GM12878 (cell line): Measurements from ENCODE around the gene TBX5.

Experiments
- E2F4 ChIP-seq: IDR thresholded peaks from 2 replicates; pipeline ENCODE4 v1.6.1; 2012; ENCODE audit warnings: low read depth, low read length, improper control_type of control experiment
- EZH2 ChIP-seq: IDR thresholded peaks from 2 replicates; pipeline ENCODE4 v1.6.1; 2012; ENCODE audit warnings: low read depth, mild to moderate bottlenecking, control low read depth, inconsistent platforms, low read length, borderline replicate concordance; ENCODE audit not compliant: control insufficient read depth
- GABPA ChIP-seq: IDR thresholded peaks from 2 replicates; pipeline ENCODE4 v1.6.1; 2014; ENCODE audit warnings: antibody characterized with exemption, low read depth, mild to moderate bottlenecking, inconsistent platforms
- NFIC ChIP-seq: IDR thresholded peaks from 2 replicates; pipeline ENCODE4 v1.6.1; 2012; ENCODE audit warnings: low read depth, mild to moderate bottlenecking, inconsistent platforms, low read length, moderate library complexity
- NFYA ChIP-seq: IDR thresholded peaks from 2 replicates; pipeline ENCODE4 v1.6.1; 2011; ENCODE audit warnings: low read depth, mild to moderate bottlenecking, low read length, improper control_type of control experiment, borderline replicate concordance
- NR2C2 ChIP-seq: IDR thresholded peaks from 2 replicates; pipeline ENCODE4 v1.6.1; 2011; ENCODE audit warnings: borderline replicate concordance, low read depth; ENCODE audit not compliant: control insufficient read depth, insufficient read length
- POLR2A ChIP-seq: IDR thresholded peaks from 2 replicates; pipeline ENCODE4 v1.6.1; 2011; ENCODE audit warnings: low read depth, mild to moderate bottlenecking, low read length
- POLR2AphosphoS5 ChIP-seq: IDR thresholded peaks from 2 replicates; pipeline ENCODE4 v1.6.1; 2011; ENCODE audit warnings: mild to moderate bottlenecking, low read length, inconsistent platforms
- RCOR1 ChIP-seq: conservative IDR thresholded peaks from 2 replicates; pipeline ENCODE4 v1.6.1; 2012; ENCODE audit warnings: low read depth, low read length, improper control_type of control experiment
- TCF12 ChIP-seq: IDR thresholded peaks from 2 replicates; pipeline ENCODE4 v1.6.1; 2011; ENCODE audit warnings: low read depth, mild to moderate bottlenecking, low read length
- ZNF622 ChIP-seq: fragments of 450-650 bp; IDR thresholded peaks from 2 replicates; pipeline ENCODE4 v1.6.1; 2017; ENCODE audit warnings: mild to moderate bottlenecking, inconsistent platforms
- TF ChIP-seq, protein P1 (sequence below), 3 experiments: IDR thresholded peaks in 2 of 3; conservative IDR thresholded peaks in 1 of 3; 2 replicates each; pipeline ENCODE4 v1.5.1; 2011; ENCODE audit warnings: low read depth in 3 of 3, low read length in 3 of 3, mild to moderate bottlenecking in 3 of 3, control low read depth in 2 of 3, moderate library complexity in 2 of 3, inconsistent platforms in 1 of 3, mixed read lengths in 1 of 3; ENCODE audit not compliant: control insufficient read depth in 2 of 3, insufficient read depth in 1 of 3; ENCODE audit errors: extremely low read depth in 1 of 3
- TF ChIP-seq, protein P2 (sequence below): IDR thresholded peaks from 2 replicates; pipeline ENCODE4 v1.6.1; 2011; ENCODE audit warnings: mild to moderate bottlenecking, low read depth, low read length, moderate library complexity; ENCODE audit not compliant: insufficient replicate concordance

DNA sequence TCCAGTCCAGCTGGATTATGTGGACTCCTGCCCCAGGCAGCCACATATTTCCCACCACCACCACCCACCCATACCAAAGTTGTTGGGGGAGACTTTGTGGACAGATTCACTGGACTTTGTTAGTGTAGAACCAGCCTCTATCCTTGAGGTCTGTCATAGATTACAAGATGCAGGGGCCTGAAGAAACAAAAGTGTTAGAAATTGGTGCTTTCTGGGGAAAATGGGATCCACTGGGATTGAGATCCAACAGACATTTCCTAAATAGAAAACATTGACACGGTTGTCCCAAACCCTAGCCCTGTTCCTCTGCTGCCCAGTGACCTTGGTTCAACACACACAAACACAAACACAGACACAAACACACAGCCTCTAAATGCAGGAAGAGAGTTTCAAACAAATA is 36.6 kb upstream of the TBX5 start:
- no peak for TF ChIP-seq ZNF622
- TF ChIP-seq, protein P1, sequence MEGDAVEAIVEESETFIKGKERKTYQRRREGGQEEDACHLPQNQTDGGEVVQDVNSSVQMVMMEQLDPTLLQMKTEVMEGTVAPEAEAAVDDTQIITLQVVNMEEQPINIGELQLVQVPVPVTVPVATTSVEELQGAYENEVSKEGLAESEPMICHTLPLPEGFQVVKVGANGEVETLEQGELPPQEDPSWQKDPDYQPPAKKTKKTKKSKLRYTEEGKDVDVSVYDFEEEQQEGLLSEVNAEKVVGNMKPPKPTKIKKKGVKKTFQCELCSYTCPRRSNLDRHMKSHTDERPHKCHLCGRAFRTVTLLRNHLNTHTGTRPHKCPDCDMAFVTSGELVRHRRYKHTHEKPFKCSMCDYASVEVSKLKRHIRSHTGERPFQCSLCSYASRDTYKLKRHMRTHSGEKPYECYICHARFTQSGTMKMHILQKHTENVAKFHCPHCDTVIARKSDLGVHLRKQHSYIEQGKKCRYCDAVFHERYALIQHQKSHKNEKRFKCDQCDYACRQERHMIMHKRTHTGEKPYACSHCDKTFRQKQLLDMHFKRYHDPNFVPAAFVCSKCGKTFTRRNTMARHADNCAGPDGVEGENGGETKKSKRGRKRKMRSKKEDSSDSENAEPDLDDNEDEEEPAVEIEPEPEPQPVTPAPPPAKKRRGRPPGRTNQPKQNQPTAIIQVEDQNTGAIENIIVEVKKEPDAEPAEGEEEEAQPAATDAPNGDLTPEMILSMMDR (IDR thresholded peaks at IDR 0.05 in 2 of 3, conservative IDR thresholded peaks at IDR 0.05 in 1 of 3; ENCODE audit: control insufficient read depth in 2 of 3, extremely low read depth in 1 of 3, insufficient read depth in 1 of 3, low read depth in 3 of 3, low read length in 3 of 3): no peak
- TF ChIP-seq RCOR1: no peak
- no peak for TF ChIP-seq EZH2
- TF ChIP-seq NFIC: no peak
- TF ChIP-seq E2F4: no peak
- TF ChIP-seq GABPA: no peak
- TF ChIP-seq POLR2A: no peak
- no peak for TF ChIP-seq POLR2AphosphoS5
- no peak for TF ChIP-seq NR2C2
- no peak for TF ChIP-seq NFYA
- TF ChIP-seq, protein P2, sequence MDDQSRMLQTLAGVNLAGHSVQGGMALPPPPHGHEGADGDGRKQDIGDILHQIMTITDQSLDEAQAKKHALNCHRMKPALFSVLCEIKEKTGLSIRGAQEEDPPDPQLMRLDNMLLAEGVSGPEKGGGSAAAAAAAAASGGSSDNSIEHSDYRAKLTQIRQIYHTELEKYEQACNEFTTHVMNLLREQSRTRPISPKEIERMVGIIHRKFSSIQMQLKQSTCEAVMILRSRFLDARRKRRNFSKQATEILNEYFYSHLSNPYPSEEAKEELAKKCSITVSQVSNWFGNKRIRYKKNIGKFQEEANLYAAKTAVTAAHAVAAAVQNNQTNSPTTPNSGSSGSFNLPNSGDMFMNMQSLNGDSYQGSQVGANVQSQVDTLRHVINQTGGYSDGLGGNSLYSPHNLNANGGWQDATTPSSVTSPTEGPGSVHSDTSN: no peak
- TF ChIP-seq TCF12: no peak
